Stimulated activated CD8-positive, alpha-beta memory T cell treated with anti-CD3 and anti-CD28 coated beads, Interleukin-15, amount 100 ng/mL, for 48 hours (primary cell): ENCODE measurements around the gene KRT33B.
"Not testable (repeated sequence)": the region's sequence is repeated elsewhere in the genome, so short reads cannot be mapped to it uniquely, and the experiment has no call there.

Experiments used
- DNase-seq, 2 donors: peaks; one replicate each; pipeline ENCODE4 v3.0.0-alpha.2; 2020; ENCODE audit warnings: low read depth in 2 of 2

The KRT33B gene

GRCh38 chr17:41369713-41370112 is at the start of gene KRT33B:
Gene KRT33B (minus strand): TSS chr17:41369813. CDS start chr17:41369750, 63 bp downstream.
- DNase-seq: no peak

- DNase-seq: no peak
Measured at GRCh38 chr17:41418116-41418860, 48.7 kb upstream of the KRT33B start.

GRCh38 chr17:41417576-41418015 is 48.0 kb upstream of the KRT33B start:
- DNase-seq: no peak

GRCh38 chr17:41417127-41417526 is 47.5 kb upstream of the KRT33B start:
- DNase-seq: no peak

- no peak for DNase-seq
Measured at GRCh38 chr17:41416479-41416878, 46.9 kb upstream of the KRT33B start.

GRCh38 chr17:41415833-41416335 is 46.3 kb upstream of the KRT33B start:
- DNase-seq: no peak

- DNase-seq: no peak
Measured at GRCh38 chr17:41415411-41415810, 45.8 kb upstream of the KRT33B start.

- DNase-seq: no peak
Measured at GRCh38 chr17:41413982-41414381, 44.4 kb upstream of the KRT33B start.

GRCh38 chr17:41413353-41413957 is 43.8 kb upstream of the KRT33B start:
- DNase-seq: no peak

- no peak for DNase-seq
Measured at GRCh38 chr17:41411072-41411840, 41.6 kb upstream of the KRT33B start.

- DNase-seq: no peak
Measured at GRCh38 chr17:41407226-41407625, 37.6 kb upstream of the KRT33B start.

- DNase-seq: no peak
Measured at GRCh38 chr17:41406205-41406604, 36.6 kb upstream of the KRT33B start.

- DNase-seq: peak; percentile 35 to 53
Measured at GRCh38 chr17:41404024-41404671, 34.5 kb upstream of the KRT33B start.

- no peak for DNase-seq
Measured at GRCh38 chr17:41403404-41404023, 33.9 kb upstream of the KRT33B start.

- DNase-seq: no peak
Measured at GRCh38 chr17:41402161-41402560, 32.5 kb upstream of the KRT33B start.

GRCh38 chr17:41396996-41397660 is 27.5 kb upstream of the KRT33B start, which contains the start of gene KRT31:
Gene KRT31 (minus strand): TSS chr17:41397608. CDS start chr17:41397539, 69 bp downstream.
- DNase-seq: no peak

- DNase-seq: no peak
Measured at GRCh38 chr17:41396340-41396739, 26.7 kb upstream of the KRT33B start.

GRCh38 chr17:41395611-41396010 is 26.0 kb upstream of the KRT33B start:
- DNase-seq: no peak

GRCh38 chr17:41395044-41395443 is 25.4 kb upstream of the KRT33B start:
- not testable (repeated sequence) for DNase-seq

- no peak for DNase-seq
Measured at GRCh38 chr17:41394254-41394996, 24.8 kb upstream of the KRT33B start.
